ENCODE measurements around the gene TAS1R2.
A peak's percentile ranks its signal among the peaks of the same experiment; 100 is the strongest.
"Not testable (repeated sequence)": the region's sequence is repeated elsewhere in the genome, so short reads cannot be mapped to it uniquely, and the experiment has no call there.

The TAS1R2 gene

DNA sequence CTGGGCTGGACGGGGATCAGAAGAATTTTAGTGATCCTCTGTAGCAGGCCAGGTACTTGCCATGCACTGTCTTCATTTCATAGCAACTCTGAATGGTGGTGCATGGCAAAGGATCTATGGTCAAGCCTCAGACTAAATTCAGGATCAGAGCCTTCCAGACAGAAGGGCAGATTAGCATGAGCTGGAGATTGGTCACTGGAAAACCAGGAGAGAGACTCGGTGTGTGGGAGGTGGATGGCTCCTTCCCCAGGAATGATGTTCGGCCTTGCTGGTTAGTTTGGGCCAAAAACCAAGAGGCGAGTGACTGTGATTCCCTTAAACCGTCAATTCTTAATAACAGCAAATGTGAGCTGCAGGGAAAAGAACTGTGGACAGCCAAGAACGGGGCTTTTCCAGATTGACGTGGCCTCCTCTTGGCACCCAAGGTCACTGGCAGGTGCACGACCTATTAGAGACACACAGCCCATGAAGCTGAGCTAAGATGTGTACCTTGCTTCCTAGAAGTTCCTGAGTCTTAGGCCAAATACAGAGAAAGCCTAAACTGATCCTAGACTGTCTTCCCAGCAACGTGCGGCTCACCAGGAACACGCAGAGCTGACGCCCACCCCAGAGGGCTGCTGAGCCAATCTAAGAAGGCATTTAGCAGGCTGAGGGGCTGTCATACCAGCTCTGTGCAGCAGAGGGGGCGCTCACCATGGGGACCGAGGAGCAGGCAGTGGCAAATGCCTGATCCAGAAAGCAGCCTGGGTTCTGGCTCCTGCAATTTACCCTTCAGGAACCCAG is 24.4 kb upstream of the TAS1R2 start:
- DNase-seq: peak; percentile 39

DNA sequence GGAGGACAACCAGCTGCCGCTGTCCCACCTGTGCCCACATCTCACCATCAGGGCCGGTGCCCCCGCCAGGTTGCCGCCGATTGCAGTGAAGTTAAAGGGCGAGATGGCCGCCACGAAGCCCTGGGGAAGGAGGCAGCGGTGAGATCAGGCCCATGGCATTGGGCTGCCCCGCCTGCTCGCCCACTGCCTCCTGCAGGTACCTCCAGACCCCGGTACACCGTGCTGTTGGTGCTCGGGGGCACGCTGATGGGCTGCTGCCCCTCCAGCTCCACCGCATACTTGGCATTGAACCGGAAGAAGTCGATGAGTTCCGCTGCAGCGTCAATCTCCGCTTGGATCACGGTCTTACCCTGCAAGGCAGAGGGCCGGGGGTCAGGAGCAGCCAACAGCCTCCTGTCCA is 23.6 kb upstream of the TAS1R2 start:
- DNase-seq: no peak

DNA sequence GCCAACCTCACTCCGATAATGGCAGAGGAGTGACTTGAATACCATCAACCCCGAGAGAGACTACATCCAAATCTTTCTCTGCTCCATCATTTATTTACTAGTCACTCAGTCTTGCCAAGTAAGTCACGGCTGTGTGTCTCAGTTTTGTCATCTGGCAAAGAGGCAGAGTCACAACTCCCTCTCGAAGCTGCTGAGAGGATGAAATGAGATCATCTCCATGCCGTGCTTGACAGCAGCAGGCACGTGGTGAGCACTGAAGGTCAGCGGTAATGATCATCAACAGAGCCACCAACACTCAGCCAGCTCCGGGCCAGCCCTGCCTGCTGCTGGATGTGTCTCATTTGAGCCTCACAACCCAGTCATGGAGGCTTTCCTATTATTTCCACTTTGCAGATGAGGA is 23.0 kb upstream of the TAS1R2 start:
- no peak for DNase-seq

DNA sequence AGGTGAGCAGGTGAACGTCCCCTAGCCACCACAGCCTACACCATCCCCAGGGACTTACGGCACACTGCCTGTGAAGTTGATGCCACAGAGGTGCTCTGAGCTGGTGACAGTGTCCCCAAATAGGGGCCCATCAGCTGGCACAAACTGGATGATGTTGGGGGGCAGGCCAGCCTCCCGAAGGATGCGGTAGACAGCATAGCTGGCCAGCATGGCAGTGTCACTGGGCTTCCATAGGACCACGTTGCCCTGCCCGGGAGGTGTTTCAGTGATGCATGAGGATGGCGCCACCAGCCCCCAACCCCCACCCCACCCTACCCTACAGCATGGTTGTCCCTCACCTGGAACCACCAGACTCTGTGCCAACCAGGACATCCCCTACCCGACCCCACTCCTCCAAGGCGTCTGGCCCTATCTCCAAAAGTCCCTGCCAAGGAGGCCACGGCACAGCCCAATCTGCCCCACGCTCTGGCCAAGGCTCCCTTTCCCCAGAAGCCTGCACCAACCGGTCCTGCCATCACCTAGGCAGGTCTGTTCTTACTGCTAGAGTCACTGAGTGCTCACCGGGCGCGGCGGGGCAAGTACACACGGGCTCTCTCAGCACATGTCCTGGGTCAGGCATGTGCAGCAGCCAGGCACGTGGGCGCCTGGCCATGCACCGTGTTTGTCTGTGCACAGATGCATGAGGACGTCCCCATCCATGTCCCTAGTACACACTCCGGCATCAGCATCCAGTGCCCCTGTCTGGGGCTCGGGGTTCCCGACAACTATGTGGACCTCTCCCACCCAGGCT is 22.4 kb upstream of the TAS1R2 start:
- DNase-seq: no peak

DNA sequence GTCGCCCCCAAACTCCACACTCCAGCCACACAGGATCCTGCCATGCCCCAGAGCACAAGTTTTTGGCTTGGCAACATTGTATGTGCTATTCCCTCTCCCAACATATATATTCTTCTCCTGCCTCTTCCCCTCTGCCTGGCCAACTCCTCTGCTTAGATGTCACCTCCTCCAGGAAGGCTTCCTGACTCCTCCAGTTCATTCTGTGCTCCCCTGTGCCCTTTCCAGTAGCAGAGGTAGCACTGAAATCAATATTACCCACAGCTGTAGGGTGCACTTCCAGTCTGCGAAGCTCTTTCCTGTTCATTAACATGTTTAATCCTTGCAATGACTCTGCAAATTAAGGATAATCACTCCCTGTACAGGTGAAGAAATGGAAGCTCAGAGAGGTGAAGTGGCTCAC is 21.7 kb upstream of the TAS1R2 start:
- no peak for DNase-seq

DNA sequence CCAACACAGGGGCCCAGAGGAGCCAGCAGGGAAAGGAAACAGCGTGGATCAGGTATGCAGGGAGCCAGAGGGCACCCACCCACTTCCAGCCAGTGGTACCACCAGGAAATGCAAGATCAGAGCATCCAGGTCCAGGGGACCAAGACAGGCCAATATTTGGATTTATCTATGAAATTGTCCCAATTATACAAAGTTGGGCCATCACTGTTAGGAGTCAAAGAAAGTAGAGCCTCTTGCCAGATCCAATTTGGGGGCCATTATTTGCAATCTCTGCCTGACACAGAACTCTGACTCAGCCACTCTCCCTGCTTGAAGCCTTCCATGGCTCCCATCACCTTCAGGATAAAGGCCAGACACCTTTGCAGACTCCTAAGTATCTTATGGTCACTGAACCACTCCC is 21.1 kb upstream of the TAS1R2 start:
- DNase-seq: no peak

DNA sequence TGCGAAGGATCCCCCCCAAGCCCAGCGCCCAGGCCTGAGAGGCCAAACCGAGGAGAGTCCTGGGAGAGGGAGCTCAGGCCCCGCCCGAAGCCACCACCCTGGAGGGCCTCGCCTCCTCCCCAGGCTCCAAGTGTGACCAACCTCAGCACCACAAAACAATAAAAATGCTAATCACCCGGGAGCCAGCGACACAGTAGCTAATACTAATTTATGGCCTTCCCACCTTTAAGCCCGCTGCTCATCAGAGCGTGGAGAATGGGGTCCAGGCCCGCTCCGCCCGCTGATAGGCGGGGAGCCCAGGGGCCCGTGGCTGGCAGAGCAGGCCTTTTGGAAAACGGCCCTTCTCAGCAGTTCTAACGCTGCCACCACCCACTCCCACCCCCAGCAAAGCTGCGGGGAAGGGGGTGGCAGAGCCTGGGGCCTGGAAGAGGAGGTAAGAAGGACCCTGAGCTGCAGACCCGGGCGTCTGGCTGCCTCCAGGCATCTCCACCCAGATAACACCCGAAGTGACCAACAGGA is 20.4 kb upstream of the TAS1R2 start:
- DNase-seq: no peak

DNA sequence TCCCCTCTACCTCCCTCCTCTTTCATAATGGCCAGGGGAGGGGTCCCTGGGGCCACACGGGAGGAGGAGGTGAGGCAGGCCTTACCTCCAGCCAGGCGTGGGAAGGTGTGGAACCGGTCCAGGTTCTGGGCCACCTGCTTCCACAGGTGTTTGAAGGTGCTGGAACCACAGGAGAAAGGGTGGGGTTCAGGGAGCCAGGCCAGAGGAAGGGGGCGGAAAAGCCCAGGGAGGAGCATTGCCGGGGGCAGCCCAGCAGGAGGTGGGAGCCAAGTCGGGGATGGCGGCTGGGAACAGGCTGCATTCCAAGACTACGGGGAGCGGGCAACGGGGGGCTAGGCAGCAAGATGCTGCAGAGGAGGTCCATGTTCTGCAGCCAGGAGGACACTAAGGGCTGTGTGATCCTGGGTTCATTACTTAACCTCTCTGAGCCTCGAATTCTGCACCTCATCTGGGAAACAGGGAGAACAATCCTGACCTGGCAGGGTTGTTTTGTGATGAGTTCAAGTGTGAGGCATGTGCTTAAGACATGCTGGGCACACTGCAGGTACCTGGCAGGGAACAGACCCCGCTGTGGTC is 19.8 kb upstream of the TAS1R2 start:
- DNase-seq: no peak

DNA sequence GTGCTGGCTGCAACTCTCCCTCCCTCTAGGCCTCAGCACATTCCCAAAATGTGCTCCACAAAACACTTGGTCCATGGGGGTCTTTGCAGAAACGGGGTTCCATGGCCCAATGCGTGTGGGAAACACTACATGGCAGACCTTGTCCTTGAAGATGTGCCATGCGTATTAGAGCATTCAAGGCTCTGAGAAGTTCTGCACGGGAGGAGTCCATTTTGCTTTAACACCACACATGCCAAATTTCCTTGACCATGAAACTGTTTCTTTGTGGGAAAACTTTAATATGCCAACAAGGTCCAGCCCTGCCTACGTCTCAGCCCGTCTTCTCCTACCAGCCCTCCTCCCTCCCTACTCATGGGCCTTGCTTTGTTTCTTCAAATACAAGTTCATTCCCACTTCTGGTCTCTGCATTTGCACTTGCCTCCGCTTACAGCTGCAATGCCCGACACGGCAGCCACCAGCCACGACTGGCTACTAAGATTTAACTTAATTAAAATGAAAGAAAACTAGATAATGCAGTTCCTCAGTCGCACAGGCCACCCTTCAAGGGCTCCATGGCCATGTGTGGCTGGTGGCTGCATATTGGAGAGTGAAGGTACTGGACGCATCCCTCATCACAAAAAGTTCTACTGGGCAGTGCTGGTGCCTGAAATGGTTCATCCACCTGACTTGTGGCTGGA is 19.2 kb upstream of the TAS1R2 start:
- no peak for DNase-seq

DNA sequence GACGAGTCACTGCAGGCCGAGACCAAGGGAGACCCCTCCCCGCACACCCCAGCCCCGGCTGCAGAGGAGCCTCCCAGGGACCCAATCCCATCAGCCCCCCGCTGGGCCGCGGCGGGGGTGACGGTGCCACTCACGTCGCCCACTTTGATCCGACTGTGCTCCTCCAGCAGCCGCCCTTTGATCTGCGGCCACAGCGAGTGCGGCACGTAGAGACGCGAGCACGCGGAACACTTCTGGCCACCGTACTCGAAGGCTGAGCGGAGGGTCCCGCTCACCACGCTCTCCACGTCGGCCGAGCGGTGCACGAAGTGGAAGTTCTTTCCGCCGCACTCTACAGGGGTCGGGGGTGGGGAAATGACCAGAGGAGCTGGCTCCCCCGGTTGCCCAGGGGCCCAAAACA is 17.8 kb upstream of the TAS1R2 start:
- no peak for DNase-seq

DNA sequence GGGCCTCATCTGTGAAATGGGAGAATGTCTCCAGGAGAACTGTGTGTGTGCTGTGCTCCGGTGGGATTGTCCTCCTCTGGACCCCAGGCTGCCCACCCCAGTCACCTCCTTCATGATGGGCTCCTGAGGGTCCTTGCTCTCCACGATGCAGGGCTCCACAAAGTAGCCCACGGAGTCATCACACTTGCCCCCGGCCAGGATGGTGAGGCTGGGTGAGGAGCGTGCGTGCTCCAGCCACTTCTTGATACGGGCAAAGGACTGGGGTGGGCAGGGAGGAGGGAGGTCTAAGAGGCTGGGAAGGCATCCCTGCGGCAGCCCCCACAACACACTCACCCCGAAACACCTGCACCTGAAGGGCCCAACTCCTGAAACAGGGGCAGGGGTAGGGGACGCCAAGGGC is 16.8 kb upstream of the TAS1R2 start:
- DNase-seq: no peak

DNA sequence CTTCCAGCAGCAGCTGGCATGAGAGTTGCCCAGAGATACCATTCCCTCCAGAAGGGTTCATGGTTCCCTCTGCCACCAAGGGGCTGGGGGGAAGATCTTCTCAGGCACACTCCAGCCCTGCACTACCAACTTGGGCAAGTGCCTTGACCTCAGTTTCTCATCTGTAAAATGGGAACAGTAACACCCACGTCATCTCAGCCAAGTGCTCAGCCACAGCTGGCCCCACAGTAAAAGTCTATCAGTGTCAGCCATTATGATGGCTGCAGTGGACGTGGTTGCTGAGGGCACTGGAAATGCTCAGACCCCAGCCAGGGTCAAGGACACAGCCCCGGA is 16.3 kb upstream of the TAS1R2 start:
- no peak for DNase-seq

DNA sequence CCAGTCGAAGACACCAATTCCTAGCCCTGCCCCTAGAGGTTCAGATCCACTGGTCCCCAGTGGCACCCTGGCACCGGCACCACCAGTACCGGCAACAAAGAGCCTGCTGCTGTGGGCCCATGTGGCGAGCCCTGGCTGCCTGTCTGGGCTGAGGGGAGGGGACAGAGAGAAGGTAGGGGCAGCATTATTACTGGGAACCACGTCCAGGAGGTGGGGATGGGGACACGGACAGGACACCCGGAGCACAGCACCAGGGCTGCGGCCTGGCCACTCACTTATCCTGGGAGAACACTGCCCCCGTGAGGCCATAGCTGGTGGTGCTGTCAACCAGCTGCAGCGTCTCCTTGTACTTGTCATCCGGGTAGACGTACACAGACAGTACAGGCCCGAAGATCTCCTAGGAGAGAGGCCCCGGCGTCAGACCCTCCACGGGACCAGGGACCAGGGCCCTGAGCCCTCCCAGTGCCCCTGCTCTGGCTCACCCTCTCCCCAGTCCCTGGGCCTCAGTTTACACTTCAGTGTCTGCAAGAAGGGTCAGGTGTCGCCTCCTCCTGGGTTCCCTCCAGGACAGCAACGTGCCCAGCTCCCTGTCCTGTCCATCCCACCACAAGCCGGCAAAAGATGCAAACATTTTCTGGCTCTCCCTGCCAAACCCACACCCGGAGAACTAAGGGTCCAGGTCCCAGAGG is 15.8 kb upstream of the TAS1R2 start:
- DNase-seq: peak; percentile 28

DNA sequence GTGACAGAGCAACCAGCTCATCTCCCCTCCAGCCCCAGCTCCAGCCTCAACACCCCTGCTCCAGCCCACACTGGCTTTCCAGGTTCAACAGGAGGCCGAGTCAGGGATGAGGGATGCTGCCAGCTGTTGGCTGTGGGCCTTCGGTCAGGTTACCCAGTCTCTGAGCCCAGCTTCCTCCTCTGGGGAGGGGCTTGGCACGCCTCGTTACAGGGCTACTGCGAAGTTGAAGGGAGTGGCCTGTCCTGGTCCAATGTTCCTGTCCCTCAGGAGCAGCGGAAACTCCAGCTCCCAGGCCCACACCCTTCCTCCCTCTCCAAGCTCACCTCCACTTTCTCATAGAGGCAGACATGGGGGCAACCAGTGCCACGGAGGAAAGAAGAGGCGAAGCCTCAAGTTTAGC is 15.1 kb upstream of the TAS1R2 start:
- DNase-seq: no peak

DNA sequence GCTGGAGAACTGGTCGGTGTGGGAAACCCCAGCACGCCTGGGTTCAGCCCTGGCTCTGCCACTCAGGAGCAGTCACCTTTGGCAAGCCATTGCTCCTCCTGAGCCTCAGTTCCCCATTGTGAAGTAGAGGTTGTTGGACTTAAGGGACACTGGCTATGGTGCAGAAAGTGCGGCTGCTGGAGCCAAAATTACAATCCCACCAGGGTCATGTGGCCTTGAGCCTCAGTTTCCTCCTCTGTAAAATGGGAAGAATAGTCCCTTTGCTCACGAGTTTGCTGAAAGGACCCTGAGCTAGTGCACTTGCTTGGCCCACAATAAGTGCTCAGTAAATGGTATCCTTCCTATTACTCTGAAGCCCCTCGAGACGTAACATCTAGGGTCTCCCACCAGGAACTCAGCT is 14.6 kb upstream of the TAS1R2 start:
- no peak for DNase-seq

DNA sequence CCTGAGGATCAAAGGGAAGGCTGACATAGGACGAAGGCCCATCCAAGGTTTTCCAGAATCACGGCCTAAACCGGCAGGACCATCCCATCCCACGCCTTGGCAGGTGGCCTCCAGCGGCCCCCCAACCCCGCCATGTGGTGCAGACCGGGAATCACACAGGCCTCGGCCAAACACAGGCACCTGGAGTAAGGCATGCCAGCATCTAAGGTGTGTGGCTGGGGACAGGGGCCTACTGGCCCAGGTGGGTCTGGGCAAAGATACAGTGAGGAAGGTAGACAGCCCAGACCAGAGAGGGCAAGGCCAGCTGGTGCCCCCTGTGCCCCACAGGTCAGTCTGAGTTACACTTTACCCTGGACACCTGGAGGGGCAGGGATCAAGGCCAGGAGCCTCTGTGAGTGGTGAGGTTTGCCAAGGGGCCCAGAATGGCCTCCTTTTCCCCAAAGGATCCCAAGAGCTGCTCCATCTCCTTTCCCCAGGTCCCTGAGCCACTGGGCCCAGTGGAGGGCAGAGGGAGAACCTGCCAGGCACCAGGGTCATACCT is 12.7 kb upstream of the TAS1R2 start:
- DNase-seq: no peak

DNA sequence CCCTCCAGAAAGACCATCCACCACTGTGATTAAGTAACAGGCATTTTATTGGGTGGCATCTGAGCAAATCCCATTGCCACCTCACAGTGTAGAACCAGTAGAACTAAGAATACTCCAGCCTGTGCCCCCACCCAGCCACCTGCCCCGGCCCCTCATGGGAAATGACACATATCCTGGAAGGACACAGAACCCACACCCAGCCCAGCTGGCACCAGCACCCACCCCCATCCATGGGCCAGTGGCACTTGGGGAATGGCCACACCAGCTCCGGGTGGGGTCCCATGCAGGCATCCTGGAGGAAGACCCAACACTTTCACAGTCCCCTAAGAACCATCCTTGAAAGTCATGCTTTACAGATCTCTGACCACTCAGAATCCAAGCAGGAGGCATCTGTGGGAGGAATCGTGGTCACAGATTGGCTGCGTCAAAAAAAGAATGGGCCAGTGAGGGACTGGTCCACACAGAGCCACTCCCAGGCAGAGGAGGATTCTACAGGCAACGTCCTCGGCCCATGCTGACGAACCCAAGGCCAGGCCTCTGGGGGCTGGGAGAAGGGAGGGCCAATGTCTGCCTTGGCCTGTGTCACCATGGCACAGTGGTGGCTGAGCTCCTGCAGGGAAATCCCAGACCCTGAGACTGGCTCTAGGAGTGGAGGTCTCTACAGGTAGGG is 12.1 kb upstream of the TAS1R2 start:
- DNase-seq: no peak

DNA sequence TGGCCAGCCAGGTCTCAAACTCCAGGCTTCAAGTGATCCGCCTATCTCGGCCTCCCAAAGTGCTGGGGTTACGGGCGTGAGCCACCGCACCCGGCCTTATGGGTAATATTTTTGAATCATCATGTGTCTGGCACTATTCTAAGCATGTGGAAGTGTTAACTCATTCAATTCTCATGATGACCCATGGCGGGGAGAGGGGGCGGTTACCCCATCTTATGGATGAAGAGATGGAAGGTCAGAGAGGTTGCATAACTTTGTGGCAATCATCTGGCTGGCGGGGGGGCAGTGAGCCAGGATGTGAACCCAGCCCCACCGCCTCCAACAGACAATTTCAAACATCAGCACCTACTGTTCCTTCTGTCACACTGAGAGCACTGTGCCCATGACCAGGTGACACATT is 11.5 kb upstream of the TAS1R2 start:
- no peak for DNase-seq

DNA sequence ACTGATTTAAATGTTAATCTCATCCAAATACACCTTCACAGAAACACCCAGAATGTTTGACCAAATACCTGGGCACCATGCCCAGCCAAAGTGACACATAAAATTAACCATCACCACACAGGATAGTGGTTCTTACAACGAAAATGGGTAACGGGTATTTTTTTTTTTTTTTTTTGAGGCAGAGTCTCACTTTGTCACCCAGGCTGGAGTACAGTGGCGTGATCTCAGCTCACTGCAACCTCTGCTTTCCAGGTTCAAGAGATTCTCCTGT is 11.1 kb upstream of the TAS1R2 start:
- not testable (repeated sequence) for DNase-seq

DNA sequence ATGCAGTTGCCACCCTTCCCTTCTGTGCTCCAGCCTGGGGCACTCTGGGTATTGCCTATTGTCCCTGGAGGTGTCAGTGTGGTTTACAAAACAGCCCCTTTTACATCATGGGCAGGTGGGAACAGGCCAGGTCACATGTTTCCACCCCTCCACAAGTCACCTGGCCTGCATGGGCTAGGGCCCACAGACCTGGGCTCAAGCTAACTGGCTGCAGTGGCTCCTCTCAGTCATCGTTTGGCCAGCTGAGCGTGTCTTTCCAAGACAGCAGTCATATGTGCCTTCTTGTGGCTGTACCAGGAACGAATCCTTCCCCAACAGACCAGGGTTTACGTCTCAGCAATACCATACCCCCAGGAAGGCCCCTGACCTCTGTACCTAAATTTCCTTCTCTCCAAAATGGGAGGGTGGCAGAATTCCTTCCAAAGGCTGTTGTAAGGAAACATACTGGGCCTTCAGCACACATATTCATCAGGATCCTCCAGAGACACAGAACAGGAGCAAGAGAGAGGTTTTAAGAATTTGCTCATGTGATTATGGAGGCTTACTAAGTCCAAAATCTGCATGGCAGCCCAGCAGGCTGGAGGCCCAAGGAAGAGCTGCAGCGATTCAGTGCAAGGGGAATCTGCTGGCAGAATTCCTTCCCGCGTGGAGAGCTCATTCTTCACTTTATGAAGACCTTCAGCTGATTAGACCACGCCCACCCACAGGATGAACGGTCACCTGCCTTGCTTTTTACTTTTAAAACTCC is 10.6 kb upstream of the TAS1R2 start:
- no peak for DNase-seq

DNA sequence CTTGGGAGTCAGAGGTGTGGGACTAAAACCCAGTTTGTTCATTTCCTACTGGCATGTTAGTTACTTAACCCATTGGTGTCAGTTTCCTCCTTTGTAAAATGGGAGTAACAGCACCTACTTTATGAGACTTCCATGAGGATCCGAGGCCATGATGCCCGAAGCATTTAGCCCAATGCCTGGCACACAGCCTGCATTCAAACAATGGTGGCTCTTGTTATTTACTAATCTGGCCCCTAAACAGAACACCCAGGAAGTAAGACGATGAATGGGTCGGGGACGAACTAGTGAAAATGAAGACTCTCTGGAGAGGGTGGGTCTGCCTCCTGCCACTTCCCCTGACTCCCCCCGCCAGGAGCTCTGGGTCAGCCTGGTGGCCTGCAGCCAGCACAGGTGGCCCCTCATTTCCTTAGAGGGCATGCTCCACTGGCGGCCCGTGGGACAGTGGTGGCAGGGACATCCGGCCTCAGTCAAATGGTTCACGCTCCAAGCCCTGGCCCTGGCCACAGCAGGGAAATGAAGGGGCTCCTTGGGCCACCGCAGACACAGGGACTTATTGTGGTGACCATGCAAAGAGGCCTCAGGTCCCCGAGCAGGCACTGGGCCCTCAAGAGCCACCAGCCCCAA is 9.5 kb upstream of the TAS1R2 start:
- no peak for DNase-seq

All from NCI-H1436 (cell line).